HPDE6-E6E7 (cell line): Measurements from ENCODE around the gene GSTM5.
"Not testable (repeated sequence)": the region's sequence is repeated elsewhere in the genome, so short reads cannot be mapped to it uniquely, and the experiment has no call there.

Experiments
- DNase-seq: peaks from one replicate; pipeline ENCODE4 v3.0.0; 2011; ENCODE audit warnings: missing footprints; ENCODE audit errors: extremely low spot score

The GSTM5 gene

GRCh38 chr1:109697066-109697465 is 15.0 kb upstream of the GSTM5 start:
- DNase-seq, result no peak

GRCh38 chr1:109697861-109698260 is 14.2 kb upstream of the GSTM5 start:
- not testable (repeated sequence) for DNase-seq

GRCh38 chr1:109702940-109703339 is 9.1 kb upstream of the GSTM5 start:
- DNase-seq, result not testable (repeated sequence)

GRCh38 chr1:109704173-109704572 is 7.9 kb upstream of the GSTM5 start:
- DNase-seq, result no peak

GRCh38 chr1:109705411-109705810 is 6.6 kb upstream of the GSTM5 start:
- no peak for DNase-seq

- DNase-seq, result not testable (repeated sequence)
Measured at GRCh38 chr1:109708949-109709348, 3.1 kb upstream of the GSTM5 start.

- not testable (repeated sequence) for DNase-seq
Measured at GRCh38 chr1:109709822-109710221, 2.2 kb upstream of the GSTM5 start.

GRCh38 chr1:109712321-109712864 is 342 bp downstream of the GSTM5 start:
- DNase-seq, result no peak

- no peak for DNase-seq
Measured at GRCh38 chr1:109713636-109714035, 1.6 kb downstream of the GSTM5 start.

GRCh38 chr1:109714661-109715372 is 2.8 kb downstream of the GSTM5 start:
- no peak for DNase-seq

- no peak for DNase-seq
Measured at GRCh38 chr1:109716121-109716520, 4.1 kb downstream of the GSTM5 start.

GRCh38 chr1:109716570-109717090 is 4.6 kb downstream of the GSTM5 start:
- no peak for DNase-seq

- DNase-seq, result no peak
Measured at GRCh38 chr1:109717729-109718128, 5.7 kb downstream of the GSTM5 start.

GRCh38 chr1:109718495-109718894 is 6.4 kb downstream of the GSTM5 start:
- DNase-seq, result peak; percentile 13

- no peak for DNase-seq
Measured at GRCh38 chr1:109719337-109719837, 7.3 kb downstream of the GSTM5 start.

GRCh38 chr1:109721042-109721441 is 9.0 kb downstream of the GSTM5 start:
- DNase-seq, result no peak

GRCh38 chr1:109721971-109722370 is 9.9 kb downstream of the GSTM5 start:
- DNase-seq, result no peak

- DNase-seq, result no peak
Measured at GRCh38 chr1:109722908-109723691, 11.0 kb downstream of the GSTM5 start.

GRCh38 chr1:109724933-109725332 is 12.9 kb downstream of the GSTM5 start:
- DNase-seq, result no peak

- no peak for DNase-seq
Measured at GRCh38 chr1:109725510-109725909, 13.5 kb downstream of the GSTM5 start.

GRCh38 chr1:109726007-109726406 is 14.0 kb downstream of the GSTM5 start:
- DNase-seq, result no peak

- no peak for DNase-seq
Measured at GRCh38 chr1:109726728-109727373, 14.8 kb downstream of the GSTM5 start.
